ENCODE results near the gene KCNMA1. TPM values are rescaled to one million over a fixed set of nuclear protein-coding genes. Genes with fewer than 3 reads are reported as not detected.

KCNMA1 gene
- total and polyA plus RNA-seq, 4 experiments from 2014 or later: 0.26 TPM; not detected in 3

- Histone ChIP-seq H3K4me1 (ENCODE audit: insufficient read depth, low read length) (no peaks in the 10 kb centered on the region), H3K27ac (ENCODE audit: low read depth, low read length) (no peak overlapping the region), H3K27me3 (ENCODE audit: insufficient read depth, low read length) (peaks cover 7% of the 10 kb centered on the region), H3K4me3 (ENCODE audit: low read length in 2 of 2) (no peak overlapping the region), H3K9me3 (ENCODE audit: control insufficient read depth in 1 of 2, low read length in 2 of 2) (no peaks in the 10 kb centered on the region), H3K36me3 (ENCODE audit: insufficient read depth, low read length) (no peaks in the 10 kb centered on the region)
- H3K27me3 Mint-ChIP-seq: peaks cover 11 to 12% of the 10 kb centered on the region in 2 donors
- no peaks in the 10 kb centered on the region for H3K9me3 Mint-ChIP-seq
- no peak for DNase-seq
- peaks cover 0 to 6% (median 1%) of the 10 kb centered on the region in 4 donors for H3K4me1 Mint-ChIP-seq
- no peak overlapping the region for H3K4me3 Mint-ChIP-seq
- H3K36me3 Mint-ChIP-seq: no peaks in the 10 kb centered on the region
- CTCF ChIA-PET (ENCODE audit: partially characterized antibody): interaction anchor here (1.1 to 11.7 kb wide), 2 partner anchors 12 to 14 kb away, joined by 3 to 96 read pairs; no protein-coding TSS in a partner anchor
- H3K27ac Mint-ChIP-seq: no peak overlapping the region
- POLR2A ChIA-PET (ENCODE audit: partially characterized antibody): no interaction called here
- intact Hi-C loops (cut with micrococcal nuclease): no loop called here
Observed at GRCh38 chr10:77162697-77163096, 474.9 kb downstream of the KCNMA1 start.

DNA sequence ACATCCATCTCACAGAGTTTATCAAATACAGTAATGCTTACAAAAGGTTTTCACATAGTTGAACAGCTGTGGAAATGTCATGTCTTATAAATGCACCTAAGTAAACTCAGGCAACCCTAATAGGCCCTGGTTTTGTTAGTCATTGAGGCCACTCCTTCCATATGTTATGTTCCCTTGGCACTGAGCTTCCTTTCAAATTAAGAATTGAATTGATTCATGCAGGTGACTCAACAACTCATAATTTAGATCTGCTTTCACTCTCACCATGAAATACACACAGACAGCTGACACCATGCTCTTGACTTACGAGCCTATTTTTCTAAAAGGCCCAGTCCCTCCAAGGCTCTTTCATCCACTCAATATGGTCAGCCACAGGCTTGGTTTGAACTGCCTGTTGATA lies 476.9 kb downstream of the KCNMA1 start:
- no peak overlapping the region for H3K27ac ChIP-seq (ENCODE audit: low read depth, low read length)
- CTCF ChIA-PET (ENCODE audit: partially characterized antibody): interaction anchor here (3.8 to 11.7 kb wide), 2 partner anchors 8 to 14 kb away, joined by 20 to 96 read pairs; no protein-coding TSS in a partner anchor
- no peaks in the 10 kb centered on the region for H3K4me1 ChIP-seq (ENCODE audit: insufficient read depth, low read length)
- no peak overlapping the region for H3K27ac Mint-ChIP-seq
- no peaks in the 10 kb centered on the region for H3K36me3 Mint-ChIP-seq
- no peak overlapping the region for H3K4me3 ChIP-seq (ENCODE audit: low read length in 2 of 2)
- H3K4me3 Mint-ChIP-seq: no peak overlapping the region
- POLR2A ChIA-PET (ENCODE audit: partially characterized antibody): no interaction called here
- no peak for DNase-seq
- intact Hi-C loops (cut with micrococcal nuclease): no loop called here
- no peaks in the 10 kb centered on the region for H3K9me3 ChIP-seq (ENCODE audit: control insufficient read depth in 1 of 2, low read length in 2 of 2)
- H3K27me3 ChIP-seq (ENCODE audit: insufficient read depth, low read length): peaks cover 7% of the 10 kb centered on the region
- no peaks in the 10 kb centered on the region for H3K36me3 ChIP-seq (ENCODE audit: insufficient read depth, low read length)
- peaks cover 0 to 5% (median 0%) of the 10 kb centered on the region in 4 donors for H3K4me1 Mint-ChIP-seq
- H3K27me3 Mint-ChIP-seq: peaks cover 8 to 9% of the 10 kb centered on the region in 2 donors
- H3K9me3 Mint-ChIP-seq: no peaks in the 10 kb centered on the region

DNA sequence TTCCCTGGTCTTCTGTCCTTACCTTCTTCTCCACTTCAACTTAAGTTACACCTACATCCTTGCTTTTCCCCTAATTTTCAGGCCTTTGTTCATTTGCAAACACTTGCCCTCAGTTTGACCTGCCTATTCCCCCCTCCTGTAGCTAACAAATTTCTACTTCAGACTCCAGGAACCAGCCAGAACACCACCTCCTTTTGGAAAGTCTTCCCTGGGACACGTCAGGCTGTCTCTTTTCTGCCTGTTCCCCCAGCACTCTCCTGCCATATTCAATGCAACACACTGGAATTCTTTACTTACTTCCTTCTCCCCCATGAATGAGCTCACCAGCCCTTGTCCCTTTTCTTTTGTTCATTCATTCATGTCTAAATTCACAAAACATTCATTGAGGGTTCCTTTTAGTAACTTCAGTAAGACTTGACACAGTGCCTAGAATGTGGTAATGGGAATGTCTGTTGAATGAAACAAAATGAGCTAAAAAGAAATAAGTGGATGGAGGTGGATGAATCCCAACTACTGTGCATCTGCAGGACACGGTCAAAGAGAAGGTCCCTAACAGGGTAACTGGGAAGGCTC lies 478.0 kb downstream of the KCNMA1 start:
- POLR2A ChIA-PET (ENCODE audit: partially characterized antibody): no interaction called here
- intact Hi-C loops (cut with micrococcal nuclease): no loop called here

GRCh38 chr10:77158666-77159065 lies 478.9 kb downstream of the KCNMA1 start:
- H3K27me3 ChIP-seq (ENCODE audit: insufficient read depth, low read length): no peaks in the 10 kb centered on the region
- Mint-ChIP-seq H3K4me3 (no peak overlapping the region), H3K27ac (no peak overlapping the region), H3K4me1 (no peaks in the 10 kb centered on the region), H3K36me3 (no peaks in the 10 kb centered on the region), H3K9me3 (no peaks in the 10 kb centered on the region), H3K27me3 (peaks cover 2 to 4% of the 10 kb centered on the region in 2 donors)
- H3K4me1 ChIP-seq (ENCODE audit: insufficient read depth, low read length): no peaks in the 10 kb centered on the region
- DNase-seq: no peak
- no peak overlapping the region for H3K4me3 ChIP-seq (ENCODE audit: low read length in 2 of 2)
- CTCF ChIA-PET (ENCODE audit: partially characterized antibody): interaction anchor here (3.8 to 11.7 kb wide), 2 partner anchors 10 to 16 kb away, joined by 20 to 96 read pairs; no protein-coding TSS in a partner anchor
- H3K27ac ChIP-seq (ENCODE audit: low read depth, low read length): no peak overlapping the region
- intact Hi-C loops (cut with micrococcal nuclease): no loop called here
- no peaks in the 10 kb centered on the region for H3K36me3 ChIP-seq (ENCODE audit: insufficient read depth, low read length)
- POLR2A ChIA-PET (ENCODE audit: partially characterized antibody): no interaction called here
- H3K9me3 ChIP-seq (ENCODE audit: control insufficient read depth in 1 of 2, low read length in 2 of 2): no peaks in the 10 kb centered on the region

More for the DNA sequence above, 478.0 kb downstream of the KCNMA1 start:
- H3K4me3 Mint-ChIP-seq: no peak overlapping the region
- Histone ChIP-seq H3K4me1 (ENCODE audit: insufficient read depth, low read length) (no peaks in the 10 kb centered on the region), H3K4me3 (ENCODE audit: low read length in 2 of 2) (no peak overlapping the region), H3K27ac (ENCODE audit: low read depth, low read length) (no peak overlapping the region), H3K36me3 (ENCODE audit: insufficient read depth, low read length) (no peaks in the 10 kb centered on the region), H3K9me3 (ENCODE audit: control insufficient read depth in 1 of 2, low read length in 2 of 2) (no peaks in the 10 kb centered on the region), H3K27me3 (ENCODE audit: insufficient read depth, low read length) (peaks cover 2% of the 10 kb centered on the region)
- no peak for DNase-seq
- no peaks in the 10 kb centered on the region for H3K36me3 Mint-ChIP-seq
- H3K27ac Mint-ChIP-seq: no peak overlapping the region
- no peaks in the 10 kb centered on the region for H3K4me1 Mint-ChIP-seq
- CTCF ChIA-PET (ENCODE audit: partially characterized antibody): interaction anchor here (3.8 to 11.7 kb wide), 2 partner anchors 9 to 15 kb away, joined by 20 to 96 read pairs; no protein-coding TSS in a partner anchor
- no peaks in the 10 kb centered on the region for H3K9me3 Mint-ChIP-seq
- H3K27me3 Mint-ChIP-seq: peaks cover 5 to 7% of the 10 kb centered on the region in 2 donors

DNA sequence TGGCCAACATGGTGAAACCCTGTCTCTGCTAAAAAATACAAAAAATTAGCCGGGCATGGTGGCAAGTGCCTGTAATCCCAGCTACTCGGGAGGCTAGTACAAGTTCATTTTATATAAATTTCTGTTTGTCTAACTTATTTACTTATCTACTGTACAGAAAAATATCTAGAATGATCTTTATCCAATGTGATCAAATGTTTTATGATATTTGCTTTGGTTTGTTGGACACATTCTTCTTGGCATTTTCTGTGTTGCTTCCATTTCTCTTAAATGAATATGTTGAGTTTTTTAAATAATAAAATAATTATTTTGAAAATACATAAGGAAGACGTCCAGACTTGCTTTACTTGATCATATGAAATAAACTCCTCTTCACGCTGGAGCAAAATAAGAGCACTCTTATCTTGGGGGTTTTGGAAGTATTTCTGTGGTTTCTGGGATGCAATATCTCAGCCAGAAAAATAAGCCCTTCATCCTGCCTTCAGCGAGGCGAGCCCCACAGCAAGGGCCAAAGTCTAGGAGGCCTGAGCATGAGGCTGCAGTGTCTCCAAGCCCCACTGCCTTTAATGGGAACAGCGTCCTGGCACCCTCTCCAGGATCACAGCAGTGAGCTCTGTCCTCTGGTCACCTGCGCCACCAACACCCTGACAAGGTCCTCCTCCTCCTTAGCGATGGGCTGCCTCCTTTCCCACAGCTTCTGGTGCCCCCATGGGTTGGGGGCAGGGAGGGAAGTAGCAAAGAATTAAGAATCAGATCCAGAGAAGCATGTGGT lies 480.2 kb downstream of the KCNMA1 start:
- Histone ChIP-seq H3K4me3 (ENCODE audit: low read length in 2 of 2) (no peak overlapping the region), H3K36me3 (ENCODE audit: insufficient read depth, low read length) (no peaks in the 10 kb centered on the region), H3K27me3 (ENCODE audit: insufficient read depth, low read length) (no peaks in the 10 kb centered on the region), H3K4me1 (ENCODE audit: insufficient read depth, low read length) (no peaks in the 10 kb centered on the region), H3K27ac (ENCODE audit: low read depth, low read length) (no peak overlapping the region), H3K9me3 (ENCODE audit: control insufficient read depth in 1 of 2, low read length in 2 of 2) (no peaks in the 10 kb centered on the region)
- CTCF ChIA-PET (ENCODE audit: partially characterized antibody): interaction anchor here (3.8 to 11.7 kb wide), 2 partner anchors 11 to 17 kb away, joined by 20 to 96 read pairs; no protein-coding TSS in a partner anchor
- H3K36me3 Mint-ChIP-seq: no peaks in the 10 kb centered on the region
- H3K4me3 Mint-ChIP-seq: no peak overlapping the region
- H3K27ac Mint-ChIP-seq: no peak overlapping the region
- DNase-seq: no peak
- intact Hi-C loops (cut with micrococcal nuclease): no loop called here
- no peaks in the 10 kb centered on the region for H3K4me1 Mint-ChIP-seq
- H3K27me3 Mint-ChIP-seq: peaks cover 2 to 4% of the 10 kb centered on the region in 2 donors
- POLR2A ChIA-PET (ENCODE audit: partially characterized antibody): no interaction called here
- H3K9me3 Mint-ChIP-seq: no peaks in the 10 kb centered on the region

DNA sequence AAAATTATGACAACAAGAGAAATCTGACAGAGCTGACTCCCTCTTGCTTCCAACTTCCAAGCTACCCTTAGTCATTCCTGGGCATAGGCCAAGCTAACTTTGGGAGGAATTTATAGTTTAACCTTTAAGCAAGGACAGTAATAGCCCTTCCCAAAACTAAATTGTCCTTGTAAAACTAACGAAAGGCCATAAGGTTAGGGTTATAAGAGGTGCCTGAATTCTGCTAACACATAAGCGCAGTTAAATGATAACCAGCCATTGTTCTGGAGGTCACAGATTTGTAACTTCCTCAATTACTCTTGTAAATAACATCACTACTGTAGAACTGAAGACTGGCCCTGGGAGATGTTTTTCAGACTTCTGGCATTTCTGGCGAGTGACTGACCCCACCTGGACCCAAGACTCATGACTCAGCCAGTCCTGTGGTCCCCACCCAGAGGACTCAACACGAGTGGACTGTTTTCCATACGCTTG lies 481.2 kb downstream of the KCNMA1 start:
- no peaks in the 10 kb centered on the region for H3K9me3 Mint-ChIP-seq
- no peaks in the 10 kb centered on the region for H3K36me3 Mint-ChIP-seq
- DNase-seq: no peak
- H3K27me3 ChIP-seq (ENCODE audit: insufficient read depth, low read length): no peaks in the 10 kb centered on the region
- peaks cover 2 to 4% of the 10 kb centered on the region in 2 donors for H3K27me3 Mint-ChIP-seq
- no peak overlapping the region for H3K4me3 Mint-ChIP-seq
- intact Hi-C loops (cut with micrococcal nuclease): no loop called here
- ChIA-PET CTCF (ENCODE audit: partially characterized antibody) (interaction anchor here (1.0 to 11.7 kb wide), 2 partner anchors 10 to 18 kb away, joined by 10 to 96 read pairs; no protein-coding TSS in a partner anchor), POLR2A (ENCODE audit: partially characterized antibody) (no interaction called here)
- H3K4me1 ChIP-seq (ENCODE audit: insufficient read depth, low read length): no peaks in the 10 kb centered on the region
- H3K27ac Mint-ChIP-seq: no peak overlapping the region
- H3K4me3 ChIP-seq (ENCODE audit: low read length in 2 of 2): no peak overlapping the region
- H3K36me3 ChIP-seq (ENCODE audit: insufficient read depth, low read length): no peaks in the 10 kb centered on the region
- no peaks in the 10 kb centered on the region for H3K4me1 Mint-ChIP-seq
- H3K9me3 ChIP-seq (ENCODE audit: control insufficient read depth in 1 of 2, low read length in 2 of 2): no peaks in the 10 kb centered on the region
- no peak overlapping the region for H3K27ac ChIP-seq (ENCODE audit: low read depth, low read length)

GRCh38 chr10:77152256-77152655 lies 485.4 kb downstream of the KCNMA1 start:
- H3K9me3 ChIP-seq (ENCODE audit: control insufficient read depth in 1 of 2, low read length in 2 of 2): no peaks in the 10 kb centered on the region
- intact Hi-C loops (cut with micrococcal nuclease): no loop called here
- no peak overlapping the region for H3K27ac Mint-ChIP-seq
- ChIA-PET CTCF (ENCODE audit: partially characterized antibody) (interaction anchor here (1.6 kb wide), 1 partner anchor 13 kb away, joined by 5 read pairs; no protein-coding TSS in a partner anchor), POLR2A (ENCODE audit: partially characterized antibody) (no interaction called here)
- no peaks in the 10 kb centered on the region for H3K27me3 ChIP-seq (ENCODE audit: insufficient read depth, low read length)
- H3K9me3 Mint-ChIP-seq: no peaks in the 10 kb centered on the region
- no peaks in the 10 kb centered on the region for H3K36me3 Mint-ChIP-seq
- no peak overlapping the region for H3K27ac ChIP-seq (ENCODE audit: low read depth, low read length)
- DNase-seq: no peak
- H3K4me1 ChIP-seq (ENCODE audit: insufficient read depth, low read length): no peaks in the 10 kb centered on the region
- no peak overlapping the region for H3K4me3 Mint-ChIP-seq
- H3K27me3 Mint-ChIP-seq: peaks cover 2% of the 10 kb centered on the region in 2 donors
- no peaks in the 10 kb centered on the region for H3K36me3 ChIP-seq (ENCODE audit: insufficient read depth, low read length)
- H3K4me3 ChIP-seq (ENCODE audit: low read length in 2 of 2): no peak overlapping the region
- H3K4me1 Mint-ChIP-seq: no peaks in the 10 kb centered on the region

All from CD4-positive, alpha-beta memory T cell (primary cell).